Thoracic aorta (tissue), 2 donors: ENCODE data around the gene RPN1. TPM values are rescaled to one million over a fixed set of nuclear protein-coding genes. Genes with fewer than 3 reads are reported as not detected.

Experiments
- ATAC-seq: fragments of 150-250 bp; one replicate; pipeline ENCODE4 v1.8.0; 2017; ENCODE audit warnings: low read depth; ENCODE audit not compliant: insufficient number of reproducible peaks, low FRiP score
- DNase-seq: peaks from one replicate; pipeline ENCODE4 v3.0.0-alpha.2; 2020; ENCODE audit warnings: low spot score
- H3K27ac ChIP-seq, 2 donors: fragments of 200-600 bp; sonication (generic); 1 replicate in 1 of 2; 2 replicates in 1 of 2; pipeline ENCODE4 v1.5.1; 2016; ENCODE audit warnings: mild to moderate bottlenecking in 2 of 2, moderate library complexity in 2 of 2
- H3K27me3 ChIP-seq: fragments of 200-600 bp; sonication (generic); replicated peaks from 2 replicates; pipeline ENCODE4 v1.6.0; 2016; ENCODE audit warnings: mild to moderate bottlenecking; ENCODE audit not compliant: insufficient read depth
- H3K36me3 ChIP-seq: fragments of 200-600 bp; sonication (generic); one replicate; pipeline ENCODE4 v1.5.1; 2016
- H3K4me1 ChIP-seq, 2 donors: fragments of 200-600 bp; sonication (generic); 1 replicate in 1 of 2; 2 replicates in 1 of 2; pipeline versions ENCODE4 v1.5.1 to v1.6.0; 2016; ENCODE audit warnings: low read depth in 2 of 2, mild to moderate bottlenecking in 1 of 2; ENCODE audit not compliant: control insufficient read depth in 1 of 2
- H3K4me3 ChIP-seq: fragments of 200-600 bp; sonication (generic); 2 replicates; pipeline ENCODE4 v1.5.1; 2016; ENCODE audit warnings: mild to moderate bottlenecking
- H3K9me3 ChIP-seq: fragments of 200-600 bp; sonication (generic); 2 replicates; pipeline ENCODE4 v1.5.1; 2016
- total RNA-seq, 2 donors: library from RNA; depleted of rRNA; stranded (reverse); fragments of >200 nt; gene quantifications; one replicate each; pipeline versions ENCODE4 v1.1.0 to v1.2.3, GENCODE V29; 2016
- TF ChIP-seq, protein P1 (sequence below): fragments of 200-600 bp; sonication (generic); IDR thresholded peaks from one replicate; pipeline ENCODE4 v1.5.1; 2019; ENCODE audit warnings: antibody characterized with exemption

Gene RPN1
- total RNA-seq, 2 donors from 2014 or later: 202 to 227 TPM

DNA sequence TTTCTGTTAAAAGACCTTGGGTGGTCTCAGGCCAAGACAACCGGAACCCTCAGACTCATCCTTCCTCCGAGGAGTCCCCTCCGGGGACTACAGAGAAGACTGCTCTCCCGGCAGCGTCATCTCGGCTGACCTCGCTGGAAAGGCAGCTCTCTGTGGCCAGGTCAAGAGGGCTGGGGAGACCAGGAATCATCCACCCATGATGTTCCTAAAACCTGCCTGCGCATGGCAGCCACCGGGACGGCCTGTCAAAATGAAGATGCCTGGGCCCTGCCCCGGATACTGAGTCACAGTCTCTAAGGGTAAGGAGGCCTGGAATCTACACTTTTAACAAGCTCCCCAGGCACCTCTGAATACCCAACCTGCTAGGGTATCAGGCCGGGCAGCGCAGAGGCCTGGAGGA is 78.6 kb downstream of the RPN1 start:
- Histone ChIP-seq H3K4me3 (no peak overlapping the region), H3K36me3 (no peaks in the 10 kb centered on the region), H3K4me1 (no peaks in the 10 kb centered on the region), H3K27me3 (no peaks in the 10 kb centered on the region), H3K27ac (no peak overlapping the region), H3K9me3 (no peaks in the 10 kb centered on the region)
- TF ChIP-seq, protein P1, sequence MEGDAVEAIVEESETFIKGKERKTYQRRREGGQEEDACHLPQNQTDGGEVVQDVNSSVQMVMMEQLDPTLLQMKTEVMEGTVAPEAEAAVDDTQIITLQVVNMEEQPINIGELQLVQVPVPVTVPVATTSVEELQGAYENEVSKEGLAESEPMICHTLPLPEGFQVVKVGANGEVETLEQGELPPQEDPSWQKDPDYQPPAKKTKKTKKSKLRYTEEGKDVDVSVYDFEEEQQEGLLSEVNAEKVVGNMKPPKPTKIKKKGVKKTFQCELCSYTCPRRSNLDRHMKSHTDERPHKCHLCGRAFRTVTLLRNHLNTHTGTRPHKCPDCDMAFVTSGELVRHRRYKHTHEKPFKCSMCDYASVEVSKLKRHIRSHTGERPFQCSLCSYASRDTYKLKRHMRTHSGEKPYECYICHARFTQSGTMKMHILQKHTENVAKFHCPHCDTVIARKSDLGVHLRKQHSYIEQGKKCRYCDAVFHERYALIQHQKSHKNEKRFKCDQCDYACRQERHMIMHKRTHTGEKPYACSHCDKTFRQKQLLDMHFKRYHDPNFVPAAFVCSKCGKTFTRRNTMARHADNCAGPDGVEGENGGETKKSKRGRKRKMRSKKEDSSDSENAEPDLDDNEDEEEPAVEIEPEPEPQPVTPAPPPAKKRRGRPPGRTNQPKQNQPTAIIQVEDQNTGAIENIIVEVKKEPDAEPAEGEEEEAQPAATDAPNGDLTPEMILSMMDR: no peak
- DNase-seq (no peak), ATAC-seq (no peak)

Other genes starting within 250 kb of the RPN1 start
- not detected for gene DNAJB8, start 183.9 kb downstream of the RPN1 start, total RNA-seq
- 10 to 100 TPM in 1 of 2 donors, 1 to 10 TPM in 1; 5.2 to 21.3 TPM for gene GATA2, start 157.6 kb downstream of the RPN1 start, total RNA-seq
- 100 to 1,000 TPM in 1 of 2 donors, 10 to 100 TPM in 1; 73.1 to 108 TPM for gene RAB7A, start 75.4 kb upstream of the RPN1 start, total RNA-seq
- 10 to 100 TPM; 29.9 to 40.8 TPM for gene ACAD9, start 228.8 kb upstream of the RPN1 start, total RNA-seq